ENCODE data around the gene ATP8B1.

Gene ATP8B1

GRCh38 chr18:57624988-57625387, 178.1 kb downstream of the ATP8B1 start:
- peak; percentile 77 for DNase-seq (ENCODE audit: low spot score)

GRCh38 chr18:57621246-57621604, 181.9 kb downstream of the ATP8B1 start:
- peak; percentile 13 for DNase-seq (ENCODE audit: low spot score)

- DNase-seq (ENCODE audit: low spot score), result peak; percentile 86
Measured at GRCh38 chr18:57619876-57620275, 183.2 kb downstream of the ATP8B1 start.

- DNase-seq (ENCODE audit: low spot score), result no peak
Measured at GRCh38 chr18:57618910-57619309, 184.2 kb downstream of the ATP8B1 start.

DNA sequence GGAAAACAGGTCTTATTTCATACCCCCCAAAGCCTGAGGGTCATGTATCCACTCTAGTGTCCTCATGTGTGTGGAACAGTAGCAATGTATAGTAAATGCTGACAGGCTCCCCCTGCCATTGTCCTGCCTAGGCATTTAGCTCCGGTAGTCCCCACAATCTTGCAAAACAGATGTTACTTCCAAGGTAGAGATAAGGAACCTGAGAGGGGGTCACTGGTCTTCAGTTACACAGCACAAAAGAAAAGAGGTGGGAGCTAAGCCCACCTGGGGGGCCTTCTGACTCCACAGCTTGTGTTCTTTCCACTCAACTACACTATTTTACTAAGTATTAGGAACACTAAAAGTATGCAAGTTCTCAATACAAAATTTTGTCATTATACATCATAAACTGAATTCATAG, 199.2 kb downstream of the ATP8B1 start:
- no peak for DNase-seq (ENCODE audit: low spot score)
